HG03565 (cell line): ENCODE measurements around the gene OMD.
"Not testable (repeated sequence)": the region's sequence is repeated elsewhere in the genome, so short reads cannot be mapped to it uniquely, and the experiment has no call there.

ENCODE experiments used
- ATAC-seq: cut with Tn5 transposase; IDR thresholded peaks from one replicate; pipeline ENCODE4 v1.9.1; 2021; ENCODE audit warnings: mild to moderate bottlenecking, moderate library complexity; ENCODE audit not compliant: unreplicated experiment

The OMD gene

GRCh38 chr9:92414566-92414965, 9.7 kb downstream of the OMD start:
- ATAC-seq: no peak

- ATAC-seq: not testable (repeated sequence)
Measured at GRCh38 chr9:92411157-92411556, 13.1 kb downstream of the OMD start.

DNA sequence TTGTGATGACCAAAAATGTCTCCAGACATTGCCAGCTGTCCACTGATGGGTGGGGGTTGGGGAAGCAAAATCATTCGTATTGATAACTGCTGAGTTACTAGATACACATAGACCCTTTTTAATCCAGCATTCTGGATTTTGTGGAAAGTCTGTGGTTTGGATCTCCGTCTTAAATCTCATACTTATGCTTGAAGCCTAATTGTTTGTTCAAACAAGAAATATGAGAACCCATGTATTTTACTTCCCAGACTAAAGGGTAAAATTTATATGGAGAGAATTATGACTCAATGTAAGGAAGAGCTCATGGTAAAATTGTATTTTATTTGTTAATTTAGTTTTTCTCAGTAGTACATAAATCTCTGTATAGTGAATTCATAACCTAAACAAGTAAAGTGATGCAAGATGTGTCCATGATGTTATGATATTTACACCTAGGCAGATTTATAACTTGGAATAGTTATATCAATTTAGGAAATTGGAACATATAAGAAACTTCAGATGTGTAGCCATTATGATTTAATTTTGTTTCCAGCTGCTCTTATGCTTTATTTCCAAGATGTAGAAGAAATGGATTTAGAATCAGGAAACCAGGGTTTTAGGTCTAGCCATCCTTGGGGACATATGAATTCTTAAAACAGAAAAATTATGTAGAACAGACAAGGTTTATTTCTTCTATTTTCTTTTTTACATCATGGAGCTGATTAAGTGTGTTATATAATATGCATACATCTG, 15.4 kb downstream of the OMD start:
- no peak for ATAC-seq

DNA sequence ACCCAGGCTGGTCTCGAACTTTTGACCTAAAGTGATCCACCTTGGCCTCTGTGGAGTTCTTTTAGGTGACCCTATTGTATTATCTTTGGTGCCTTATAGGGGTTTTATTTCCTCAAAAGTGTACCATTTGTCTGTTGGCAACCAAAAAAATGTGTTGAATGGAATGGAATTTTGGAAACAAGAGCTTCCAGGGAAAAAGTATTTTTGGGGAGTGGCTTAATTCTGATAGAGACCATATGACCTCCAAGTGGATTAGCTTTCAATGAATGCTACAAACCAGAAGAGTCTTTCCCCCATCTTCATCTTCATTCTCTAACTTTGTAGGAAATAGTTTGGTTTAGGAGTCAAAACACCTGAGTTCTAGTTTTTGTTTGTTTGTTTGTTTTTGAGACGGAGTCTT, 16.5 kb downstream of the OMD start:
- no peak for ATAC-seq

DNA sequence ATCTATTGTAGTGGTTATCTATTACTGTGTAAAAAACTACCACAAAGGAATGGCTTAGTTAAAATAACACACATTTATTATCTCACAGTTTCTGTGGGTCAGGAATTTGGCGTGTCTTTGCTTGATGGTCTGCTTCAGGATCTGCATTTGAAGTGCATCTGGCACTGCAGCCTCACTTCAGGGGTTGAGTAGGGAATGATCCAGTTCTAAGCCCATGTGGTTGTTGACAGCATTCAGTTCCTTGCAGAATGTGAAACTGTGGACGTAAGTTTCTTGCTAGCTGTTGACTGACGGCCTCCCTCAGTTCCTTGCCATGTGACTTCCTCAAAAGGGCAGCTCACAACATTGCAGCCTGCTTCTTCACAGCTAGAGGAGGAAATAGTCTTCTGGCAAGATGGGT, 17.8 kb downstream of the OMD start:
- peak; percentile 53 for ATAC-seq

DNA sequence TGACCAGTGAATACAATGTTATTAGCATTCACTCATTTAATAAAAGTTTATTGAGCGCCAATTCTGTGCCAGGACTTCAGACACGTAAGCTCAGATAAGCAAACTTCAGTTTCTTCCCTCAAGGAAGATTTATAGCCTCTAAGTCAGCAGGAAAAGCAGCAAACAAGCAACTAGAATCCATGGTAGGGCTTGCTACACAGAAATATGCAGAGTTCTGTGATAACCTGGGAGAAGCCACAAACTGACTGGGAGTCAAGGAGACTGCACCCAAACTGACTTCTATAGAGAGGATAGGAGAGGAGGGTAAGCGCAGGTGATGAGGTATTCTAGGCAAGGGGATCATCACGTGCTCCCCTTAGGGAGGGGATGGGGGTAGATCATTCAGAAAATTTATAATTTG, 18.5 kb downstream of the OMD start:
- no peak for ATAC-seq

DNA sequence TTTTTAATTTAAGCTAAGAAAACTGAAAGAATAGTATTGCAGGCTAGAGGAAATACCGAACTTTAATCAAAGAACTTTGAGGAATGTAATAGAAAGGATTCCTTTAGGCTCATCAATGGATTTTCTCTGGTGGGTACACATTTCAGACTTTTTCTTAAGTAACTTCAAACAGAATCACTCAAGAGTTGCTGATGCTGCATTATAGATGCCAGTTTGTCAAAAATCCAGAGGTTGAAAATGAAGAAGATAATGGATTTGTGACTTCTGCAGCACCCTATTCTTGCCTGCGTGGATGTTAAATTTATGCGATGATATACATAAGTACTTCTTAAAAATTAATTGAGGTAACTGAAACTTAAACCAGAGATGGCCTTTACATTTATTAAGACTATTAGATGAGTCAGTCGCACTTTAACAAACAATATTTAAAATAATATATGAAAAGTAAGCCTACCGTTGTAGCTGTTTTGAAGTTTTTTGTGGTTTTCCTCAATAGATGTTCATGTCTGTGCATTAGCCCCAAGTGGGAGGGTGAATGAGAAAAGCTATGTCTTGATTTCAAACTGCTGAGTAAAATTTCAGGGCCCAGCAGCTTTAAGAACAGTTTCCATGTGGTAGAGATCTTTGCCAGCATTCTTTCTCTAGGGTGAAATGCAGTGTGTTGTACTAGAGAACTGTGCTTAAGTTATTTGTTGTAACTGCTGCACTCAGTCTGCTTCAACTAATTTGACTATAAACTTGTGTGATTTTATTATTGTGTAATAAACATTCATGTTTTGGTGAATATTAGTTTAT, 20.0 kb downstream of the OMD start, which contains the start of gene OGN:
Gene OGN (minus strand): TSS at position 537 of the 795 bp plus-strand sequence. CDS start 1,171 bp downstream, outside the sequence.
- no peak for ATAC-seq

DNA sequence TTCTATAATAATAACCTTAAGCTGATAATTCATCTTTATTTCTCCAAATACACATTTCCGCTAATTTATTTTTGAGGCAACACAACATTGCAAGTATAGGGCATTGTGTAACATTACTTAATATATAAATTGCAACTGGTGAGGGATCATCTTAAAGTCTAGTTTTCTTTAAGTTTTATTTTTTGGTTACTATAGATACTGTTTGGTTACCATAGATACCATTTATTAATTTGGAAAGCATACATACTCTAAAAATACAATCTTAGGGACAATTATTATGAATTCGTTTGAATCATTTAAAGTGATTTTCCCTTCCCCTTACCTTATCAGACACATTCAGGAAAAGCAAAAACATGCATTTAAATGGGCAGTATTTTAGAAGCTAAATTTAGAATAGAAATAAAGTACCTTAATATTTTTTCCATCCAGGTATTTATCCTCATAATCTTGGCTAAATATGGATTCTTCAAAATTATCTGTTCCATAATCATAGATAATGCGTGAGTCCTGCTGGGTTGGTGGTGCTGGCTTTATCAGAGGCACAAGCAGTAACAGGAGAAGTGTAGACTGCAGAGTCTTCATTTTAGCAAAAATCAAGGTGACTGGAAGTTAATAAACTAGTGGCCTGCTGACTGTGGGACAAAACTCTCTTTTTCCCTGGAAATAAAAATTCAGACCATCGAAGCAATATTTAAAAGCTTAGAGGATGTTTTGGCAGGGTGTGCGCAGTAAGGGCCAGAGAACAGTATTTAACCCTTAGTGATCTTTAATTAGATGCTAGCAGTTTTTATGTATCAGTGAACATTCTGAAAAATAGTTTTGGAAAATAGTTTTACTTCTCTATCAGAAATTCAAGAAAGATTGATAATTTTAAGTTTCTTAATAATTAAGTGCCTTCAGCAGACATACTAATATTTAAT, 21.2 kb downstream of the OMD start:
- ATAC-seq: no peak

GRCh38 chr9:92402360-92402759, 21.9 kb downstream of the OMD start:
- ATAC-seq: no peak

DNA sequence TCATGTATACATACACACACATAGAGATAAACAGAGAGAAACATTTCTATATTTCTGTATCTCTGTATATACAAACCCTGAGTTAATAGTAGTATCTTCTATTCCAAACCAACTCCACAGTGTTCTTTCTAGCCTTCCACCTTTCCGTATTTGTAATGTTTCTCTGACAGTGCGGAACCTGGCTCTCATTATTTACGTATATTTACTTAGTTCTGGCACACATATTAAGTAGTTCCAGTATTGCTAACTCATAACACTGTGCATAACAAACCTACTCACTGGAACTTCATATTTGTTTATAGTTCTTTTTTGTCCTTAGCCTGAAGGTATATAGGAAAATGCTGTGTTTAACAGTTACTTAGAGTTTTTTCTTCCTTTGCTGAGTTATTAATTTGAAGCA, 26.4 kb downstream of the OMD start:
- ATAC-seq: no peak

DNA sequence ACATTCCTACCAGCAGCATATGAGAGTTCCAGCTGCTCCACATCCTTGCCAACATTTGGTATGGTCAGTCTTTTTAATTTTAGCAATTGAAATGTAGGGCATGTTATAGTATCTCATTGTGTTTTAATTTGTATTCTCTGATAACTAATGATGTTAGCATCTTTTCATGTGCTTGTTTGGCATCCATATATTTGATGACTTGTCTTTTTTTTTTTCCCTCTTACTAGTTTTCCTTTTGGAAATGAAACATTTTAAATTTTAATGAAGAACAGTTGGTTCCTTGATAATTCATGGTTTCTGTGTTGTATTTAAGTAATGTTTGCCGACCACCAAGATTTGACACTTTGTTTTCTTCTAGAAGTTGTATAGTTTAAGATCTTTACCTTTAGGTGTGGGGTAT, 28.7 kb downstream of the OMD start:
- no peak for ATAC-seq

DNA sequence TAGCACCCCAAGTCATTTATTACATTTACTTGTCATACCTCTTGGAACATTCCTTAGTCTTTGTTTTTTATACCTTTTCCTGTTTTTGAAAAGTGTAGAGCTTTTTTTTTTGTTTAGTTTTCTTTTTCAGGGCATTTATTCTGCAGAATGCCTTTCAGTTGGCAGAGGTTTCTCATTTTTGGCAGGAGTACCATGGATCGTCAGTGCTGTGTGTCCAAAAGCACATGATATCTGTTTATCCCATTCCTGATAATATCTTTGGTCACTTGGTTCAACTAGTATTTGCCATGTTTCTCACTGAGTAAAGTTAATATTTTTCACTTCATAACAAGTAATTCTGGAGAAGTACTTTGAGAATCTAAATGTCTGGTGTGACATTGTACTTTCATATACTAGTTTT, 30.6 kb downstream of the OMD start:
- ATAC-seq: no peak

DNA sequence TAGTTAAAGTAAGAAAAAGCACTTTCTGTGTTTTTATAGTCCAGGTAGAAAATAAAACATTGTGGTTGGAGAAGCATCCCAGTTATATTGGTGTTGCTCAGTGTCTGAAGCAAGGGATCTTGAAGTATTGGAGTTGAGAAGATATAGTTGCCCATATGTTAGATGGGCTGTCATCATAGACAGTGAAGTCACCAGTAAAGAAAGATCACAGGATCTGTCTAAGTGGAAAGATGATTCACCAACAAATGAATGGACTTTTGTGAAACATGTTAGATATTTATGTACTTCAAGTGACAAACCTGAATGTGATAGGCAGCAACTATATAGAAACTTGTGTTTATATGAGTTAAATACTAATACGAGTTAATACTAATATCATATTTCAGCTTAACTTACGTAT, 31.6 kb downstream of the OMD start:
- no peak for ATAC-seq

- no peak for ATAC-seq
Measured at GRCh38 chr9:92385953-92386352, 38.3 kb downstream of the OMD start.

DNA sequence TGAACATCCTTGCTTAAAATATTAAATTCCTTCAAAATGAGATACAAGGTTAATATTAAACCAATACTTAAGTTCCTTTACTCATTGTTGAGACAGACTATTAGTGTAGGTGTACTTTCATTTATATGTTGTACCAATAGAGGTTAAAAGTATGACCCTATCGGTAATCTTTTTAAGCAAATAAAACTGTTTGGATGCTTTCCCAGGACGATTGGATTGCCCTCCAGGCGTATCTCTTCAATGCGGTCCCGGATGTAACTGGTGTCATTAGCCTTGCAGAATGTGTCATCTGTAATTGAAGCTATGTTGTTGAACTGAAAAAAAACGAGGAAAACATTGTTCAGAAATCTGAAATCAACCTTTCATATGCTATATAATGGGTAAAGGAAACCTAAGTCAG, 38.8 kb downstream of the OMD start:
- ATAC-seq: no peak

DNA sequence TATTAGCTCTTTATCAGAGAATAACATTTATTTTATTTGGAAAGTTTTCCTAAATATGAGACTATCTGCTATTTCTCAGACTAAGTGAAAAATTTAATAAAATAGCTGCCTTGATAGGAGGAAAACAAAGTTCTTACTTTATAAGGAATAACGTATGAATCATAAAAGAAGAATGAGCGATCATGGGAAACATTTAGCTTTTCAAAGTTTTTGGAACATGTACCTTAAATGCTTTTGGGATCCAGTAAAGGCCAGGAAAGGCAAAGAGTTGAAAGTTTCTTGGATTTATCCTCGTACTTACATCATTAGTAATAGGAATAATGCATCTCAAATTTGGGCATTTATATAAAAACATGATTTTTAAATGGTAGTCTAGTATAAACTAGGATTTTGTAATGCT, 39.3 kb downstream of the OMD start:
- ATAC-seq: no peak

DNA sequence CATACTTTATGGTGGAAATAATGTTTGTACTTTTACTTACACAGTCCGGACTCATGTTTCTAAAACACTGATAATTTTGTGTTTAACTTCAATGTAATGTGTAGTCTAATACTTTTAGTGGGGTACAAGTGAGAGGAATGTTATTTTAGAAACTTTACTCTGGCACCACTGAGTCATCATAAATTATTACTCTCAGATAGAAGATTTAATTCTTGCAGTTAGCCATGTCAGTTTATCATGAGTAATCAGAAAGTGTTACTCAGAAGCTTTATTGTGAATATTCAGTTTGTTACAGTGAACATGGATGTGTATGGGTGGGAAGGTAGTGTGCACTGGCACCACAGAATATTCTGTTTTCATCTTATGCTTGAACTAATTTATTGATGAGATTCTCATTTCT, 39.9 kb downstream of the OMD start:
- no peak for ATAC-seq

GRCh38 chr9:92381775-92382174, 42.5 kb downstream of the OMD start:
- ATAC-seq: no peak

- no peak for ATAC-seq
Measured at GRCh38 chr9:92380603-92381002, 43.7 kb downstream of the OMD start.

DNA sequence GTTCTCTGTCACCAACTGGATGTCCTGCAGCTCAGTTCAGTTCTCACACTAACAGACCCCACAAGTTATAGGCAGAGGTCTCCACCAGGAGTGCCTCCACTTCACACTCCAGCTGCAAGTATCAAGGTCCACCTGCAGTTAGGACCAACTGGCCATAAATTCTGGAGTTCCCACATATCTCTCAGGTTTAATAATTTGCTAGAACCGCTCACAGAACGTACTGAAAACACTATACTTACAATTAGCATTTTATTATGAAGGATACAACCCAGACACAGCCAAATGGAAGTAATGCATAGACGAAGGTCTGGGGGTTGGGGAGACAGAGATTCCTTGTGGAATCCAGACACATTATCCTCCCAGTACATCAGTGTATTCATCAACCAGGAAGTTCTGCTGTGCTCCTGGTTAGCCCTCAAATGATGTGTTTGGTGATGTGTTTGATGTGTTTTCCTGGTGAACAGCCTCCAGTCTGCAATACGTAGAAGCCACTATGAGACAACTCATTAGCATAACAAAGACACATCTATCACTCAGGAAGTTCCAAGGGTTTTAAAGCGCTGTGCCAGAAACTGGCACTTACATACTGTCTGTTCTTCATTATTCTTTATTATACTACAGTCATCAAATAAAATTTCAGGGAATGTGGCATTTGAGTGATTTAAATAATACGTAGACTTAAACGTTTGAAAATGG, 45.3 kb downstream of the OMD start:
- no peak for ATAC-seq

DNA sequence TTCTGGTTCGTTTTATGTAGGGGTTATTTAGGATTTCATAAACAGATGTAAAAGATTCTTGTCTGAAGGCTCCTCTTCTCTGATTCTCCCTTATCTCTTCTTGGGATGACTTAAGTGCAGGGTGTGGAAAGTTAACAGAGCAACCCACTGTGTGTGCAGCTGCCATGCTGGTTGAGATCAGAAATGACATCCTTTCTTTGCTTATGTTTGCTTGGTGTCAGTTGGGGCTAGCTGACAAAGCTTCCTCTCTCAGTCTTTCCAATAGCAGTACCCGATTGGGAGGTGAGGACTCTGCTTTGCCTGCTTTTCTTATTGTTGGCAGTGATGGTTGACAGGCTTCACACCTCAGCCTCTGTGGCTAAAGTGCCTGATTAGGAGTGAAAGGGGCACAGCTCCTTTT, 46.4 kb downstream of the OMD start:
- ATAC-seq: no peak
